Aorta (tissue), 5 donors: ENCODE results near the gene NCOA5. TPM values are rescaled to one million over a fixed set of nuclear protein-coding genes. Genes with fewer than 3 reads are reported as not detected.

Source experiments
- ATAC-seq: fragments of 200-7000 bp; cut with Tn5 transposase; one replicate; pipeline ENCODE4 v1.9.1; 2022; ENCODE audit warnings: moderate library complexity; ENCODE audit not compliant: low FRiP score
- DNase-seq, 2 donors: peaks; one replicate each; pipeline ENCODE4 v3.0.0-alpha.2; 2020
- H3K27ac ChIP-seq, 2 donors: one replicate each; pipeline ENCODE4 v1.5.1; 2013; ENCODE audit warnings: low read length in 2 of 2, mild to moderate bottlenecking in 2 of 2, moderate library complexity in 2 of 2, control low read depth in 1 of 2, inconsistent platforms in 1 of 2, low read depth in 1 of 2
- H3K27me3 ChIP-seq, 2 donors: one replicate each; pipeline ENCODE4 v1.6.1; 2013; ENCODE audit warnings: control low read depth in 1 of 2, low read length in 1 of 2, mild to moderate bottlenecking in 1 of 2, moderate library complexity in 1 of 2; ENCODE audit not compliant: insufficient read depth in 2 of 2, control insufficient read depth in 1 of 2
- H3K36me3 ChIP-seq, 2 donors: one replicate each; pipeline ENCODE4 v1.6.1; 2013; ENCODE audit warnings: control low read depth in 1 of 2, low read length in 1 of 2, mild to moderate bottlenecking in 1 of 2; ENCODE audit not compliant: insufficient read depth in 2 of 2, control insufficient read depth in 1 of 2
- H3K4me1 ChIP-seq, 2 donors: one replicate each; pipeline ENCODE4 v1.6.1; 2013; ENCODE audit warnings: low read length in 2 of 2, control low read depth in 1 of 2, mild to moderate bottlenecking in 1 of 2, moderate library complexity in 1 of 2; ENCODE audit not compliant: insufficient read depth in 2 of 2, control insufficient read depth in 1 of 2
- H3K4me3 ChIP-seq, 2 donors: one replicate each; pipeline ENCODE4 v1.5.1; 2013; ENCODE audit warnings: low read length in 2 of 2, control low read depth in 1 of 2, mild to moderate bottlenecking in 1 of 2
- H3K9me3 ChIP-seq: one replicate; pipeline ENCODE4 v1.6.1; 2013; ENCODE audit warnings: mild to moderate bottlenecking, low read length; ENCODE audit not compliant: control insufficient read depth
- WGBS, 2 donors: extraction: QIAGEN DNeasy Blood & Tissue Kit; methylation state at CpG; one replicate each; pipeline ENCODE4 v1.1.7; 2013; 5-methylcytosine and 5-hydroxymethylcytosine counted together
- intact Hi-C, 2 donors: fragments of 100-400 bp; cut with DNase I; formaldehyde crosslinking; loops; one replicate each; pipeline versions ENCODE4 v1.14.2 to v1.15.0; 2022
- polyA plus RNA-seq, 2 donors: library from polyadenylated mRNA; stranded (reverse); fragments of 200-250 nt; gene quantifications; one replicate each; pipeline ENCODE4 v1.2.3, GENCODE V29; 2013
- total RNA-seq, 2 donors: library from RNA; stranded (reverse); fragmentation: NEBNext Ultra II Directional; extraction: Animal tissue kit (Norgen Biotek cat#: 25700); gene quantifications; one replicate each; pipeline ENCODE4 v1.2.1, GENCODE V29; 2021
- donor health status: healthy with polysubstance abuse.
- donor health status: Bipolar disorder and iron deficiency.
- donor health status: DM: no; HTN: no; CAD: no.
- donor health status: DM: no; HTN: no; CAD: no.
- donor health status: DM: yes; HTN: yes; CAD: no.

The NCOA5 gene
- total and polyA plus RNA-seq, 4 donors = 8.5 to 23.7 (median 14.5) TPM

- H3K27me3 ChIP-seq = no peaks in the 10 kb centered on the region
- H3K9me3 ChIP-seq = no peaks in the 10 kb centered on the region
- no peak overlapping the region for H3K4me3 ChIP-seq
- ATAC-seq (no peak), DNase-seq (no peak)
- intact Hi-C loops = loop anchor here in 1 of 2 donors (5.0 kb wide), 2 partner anchors 216 to 551 kb away; no protein-coding TSS in a partner anchor
- H3K4me1 ChIP-seq = no peaks in the 10 kb centered on the region
- WGBS, 2 donors = 4 to 5% methylated on average over 6 of the region's 6 CpGs
- no peak overlapping the region for H3K27ac ChIP-seq
- no peaks in the 10 kb centered on the region for H3K36me3 ChIP-seq
These were observed 41.6 kb upstream of the NCOA5 start for GRCh38 chr20:46131396-46131795.

- ATAC-seq = no peak
- Histone ChIP-seq H3K4me3 (no peak overlapping the region), H3K4me1 (no peaks in the 10 kb centered on the region), H3K27ac (no peak overlapping the region), H3K9me3 (no peaks in the 10 kb centered on the region), H3K27me3 (no peaks in the 10 kb centered on the region), H3K36me3 (no peaks in the 10 kb centered on the region)
- 64 to 66% methylated on average over 4 of the region's 4 CpGs for WGBS, 2 donors
- intact Hi-C loops = loop anchor here in 1 of 2 donors (5.0 kb wide), 2 partner anchors 217 to 552 kb away; no protein-coding TSS in a partner anchor
- peak in 1 of 2 donors; percentile 50 for DNase-seq
These were observed 40.8 kb upstream of the NCOA5 start for GRCh38 chr20:46130534-46130933.

GRCh38 chr20:46129955-46130481 is 40.3 kb upstream of the NCOA5 start:
- ATAC-seq (no peak), DNase-seq (peak in 1 of 2 donors; percentile 59)
- Histone ChIP-seq H3K27me3 (no peaks in the 10 kb centered on the region), H3K4me1 (no peaks in the 10 kb centered on the region), H3K4me3 (no peak overlapping the region), H3K36me3 (no peaks in the 10 kb centered on the region), H3K27ac (no peak overlapping the region), H3K9me3 (no peaks in the 10 kb centered on the region)
- WGBS, 2 donors = 23 to 46% methylated on average over 4 to 5 of the region's 5 CpGs
- intact Hi-C loops = loop anchor here in 1 of 2 donors (5.0 kb wide), 2 partner anchors 217 to 552 kb away; no protein-coding TSS in a partner anchor

GRCh38 chr20:46128310-46129151 is 38.8 kb upstream of the NCOA5 start:
- no peak for ATAC-seq
- intact Hi-C loops = no loop called here
- no peak overlapping the region for H3K27ac ChIP-seq
- H3K4me1 ChIP-seq = no peaks in the 10 kb centered on the region
- WGBS, 2 donors = 16 to 17% methylated on average over 16 of the region's 16 CpGs
- DNase-seq = peak in 1 of 2 donors; percentile 78
- no peak overlapping the region for H3K4me3 ChIP-seq
- H3K36me3 ChIP-seq = no peaks in the 10 kb centered on the region
- no peaks in the 10 kb centered on the region for H3K27me3 ChIP-seq
- H3K9me3 ChIP-seq = no peaks in the 10 kb centered on the region

GRCh38 chr20:46127396-46128010 is 37.7 kb upstream of the NCOA5 start:
- 68 to 72% methylated on average over 11 of the region's 11 CpGs for WGBS, 2 donors
- Histone ChIP-seq H3K9me3 (no peaks in the 10 kb centered on the region), H3K27me3 (no peaks in the 10 kb centered on the region), H3K36me3 (no peaks in the 10 kb centered on the region), H3K27ac (no peak overlapping the region), H3K4me1 (no peaks in the 10 kb centered on the region), H3K4me3 (no peak overlapping the region)
- intact Hi-C loops = no loop called here
- DNase-seq = no peak
- no peak for ATAC-seq

GRCh38 chr20:46126440-46127056 is 36.8 kb upstream of the NCOA5 start:
- Histone ChIP-seq H3K36me3 (no peaks in the 10 kb centered on the region), H3K4me3 (no peak overlapping the region), H3K9me3 (no peaks in the 10 kb centered on the region), H3K4me1 (no peaks in the 10 kb centered on the region), H3K27me3 (no peaks in the 10 kb centered on the region), H3K27ac (no peak overlapping the region)
- DNase-seq = no peak
- ATAC-seq = no peak
- 69 to 75% methylated on average over 5 of the region's 5 CpGs for WGBS, 2 donors
- intact Hi-C loops = no loop called here

- DNase-seq (peak in 1 of 2 donors; percentile 42), ATAC-seq (no peak)
- 85 to 87% methylated on average over 11 of the region's 11 CpGs for WGBS, 2 donors
- Histone ChIP-seq H3K9me3 (no peaks in the 10 kb centered on the region), H3K27me3 (no peaks in the 10 kb centered on the region), H3K27ac (no peak overlapping the region), H3K4me3 (no peak overlapping the region), H3K4me1 (no peaks in the 10 kb centered on the region), H3K36me3 (no peaks in the 10 kb centered on the region)
- intact Hi-C loops = no loop called here
These were observed 33.9 kb upstream of the NCOA5 start for GRCh38 chr20:46123482-46124245.
